Thyroid gland (tissue), 4 donors: ENCODE measurements around the gene PCDH15.

ENCODE experiments used
- POLR2A ChIP-seq, 2 donors: fragments of 450-650 bp; IDR thresholded peaks; one replicate each; pipeline ENCODE4 v1.6.1; 2017; ENCODE audit warnings: antibody characterized with exemption in 2 of 2, mild to moderate bottlenecking in 2 of 2, moderate library complexity in 1 of 2
- TF ChIP-seq, protein P1 (sequence below), 6 experiments: fragments of 200-600 bp in 3 of 6; fragments of 450-650 bp in 3 of 6; sonication (generic) in 3 of 6; IDR thresholded peaks; one replicate each; pipeline ENCODE4 v1.5.1; 2016 to 2019; ENCODE audit warnings: antibody characterized with exemption in 6 of 6, mild to moderate bottlenecking in 2 of 6, inconsistent platforms in 1 of 6, moderate library complexity in 1 of 6

GRCh38 chr10:54797636-54798321, 3.3 kb downstream of the PCDH15 start:
- no peak for TF ChIP-seq POLR2A (IDR thresholded peaks at IDR 0.05)
- TF ChIP-seq, protein P1, sequence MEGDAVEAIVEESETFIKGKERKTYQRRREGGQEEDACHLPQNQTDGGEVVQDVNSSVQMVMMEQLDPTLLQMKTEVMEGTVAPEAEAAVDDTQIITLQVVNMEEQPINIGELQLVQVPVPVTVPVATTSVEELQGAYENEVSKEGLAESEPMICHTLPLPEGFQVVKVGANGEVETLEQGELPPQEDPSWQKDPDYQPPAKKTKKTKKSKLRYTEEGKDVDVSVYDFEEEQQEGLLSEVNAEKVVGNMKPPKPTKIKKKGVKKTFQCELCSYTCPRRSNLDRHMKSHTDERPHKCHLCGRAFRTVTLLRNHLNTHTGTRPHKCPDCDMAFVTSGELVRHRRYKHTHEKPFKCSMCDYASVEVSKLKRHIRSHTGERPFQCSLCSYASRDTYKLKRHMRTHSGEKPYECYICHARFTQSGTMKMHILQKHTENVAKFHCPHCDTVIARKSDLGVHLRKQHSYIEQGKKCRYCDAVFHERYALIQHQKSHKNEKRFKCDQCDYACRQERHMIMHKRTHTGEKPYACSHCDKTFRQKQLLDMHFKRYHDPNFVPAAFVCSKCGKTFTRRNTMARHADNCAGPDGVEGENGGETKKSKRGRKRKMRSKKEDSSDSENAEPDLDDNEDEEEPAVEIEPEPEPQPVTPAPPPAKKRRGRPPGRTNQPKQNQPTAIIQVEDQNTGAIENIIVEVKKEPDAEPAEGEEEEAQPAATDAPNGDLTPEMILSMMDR (IDR thresholded peaks at IDR 0.05) = no peak
